ENCODE data around the gene CDK4.

- TF ChIP-seq ELF1 (CRISPR knock-in tag; IDR thresholded peaks at IDR 0.05) (no peak), MXI1 (IDR thresholded peaks at IDR 0.05; ENCODE audit: borderline replicate concordance, low read depth, low read length) (no peak), ZNF589 (CRISPR knock-in tag; conservative IDR thresholded peaks at IDR 0.05) (no peak), SETDB1 (CRISPR knock-in tag; IDR thresholded peaks at IDR 0.05; ENCODE audit: borderline replicate concordance) (no peak), ZFX (CRISPR knock-in tag; IDR thresholded peaks at IDR 0.05; ENCODE audit: low read depth) (no peak), EP300 (IDR thresholded peaks at IDR 0.05; ENCODE audit: low read depth in 2 of 2, low read length in 2 of 2) (no peak), EP300 (CRISPR knock-in tag; IDR thresholded peaks at IDR 0.05; ENCODE audit: borderline replicate concordance) (no peak), ZNF510 (CRISPR knock-in tag; IDR thresholded peaks at IDR 0.05; ENCODE audit: low read depth) (no peak), POLR2A (IDR thresholded peaks at IDR 0.05; ENCODE audit: insufficient read depth in 1 of 2, low read depth in 2 of 2, low read length in 2 of 2) (no peak)
- TF ChIP-seq, protein P1, sequence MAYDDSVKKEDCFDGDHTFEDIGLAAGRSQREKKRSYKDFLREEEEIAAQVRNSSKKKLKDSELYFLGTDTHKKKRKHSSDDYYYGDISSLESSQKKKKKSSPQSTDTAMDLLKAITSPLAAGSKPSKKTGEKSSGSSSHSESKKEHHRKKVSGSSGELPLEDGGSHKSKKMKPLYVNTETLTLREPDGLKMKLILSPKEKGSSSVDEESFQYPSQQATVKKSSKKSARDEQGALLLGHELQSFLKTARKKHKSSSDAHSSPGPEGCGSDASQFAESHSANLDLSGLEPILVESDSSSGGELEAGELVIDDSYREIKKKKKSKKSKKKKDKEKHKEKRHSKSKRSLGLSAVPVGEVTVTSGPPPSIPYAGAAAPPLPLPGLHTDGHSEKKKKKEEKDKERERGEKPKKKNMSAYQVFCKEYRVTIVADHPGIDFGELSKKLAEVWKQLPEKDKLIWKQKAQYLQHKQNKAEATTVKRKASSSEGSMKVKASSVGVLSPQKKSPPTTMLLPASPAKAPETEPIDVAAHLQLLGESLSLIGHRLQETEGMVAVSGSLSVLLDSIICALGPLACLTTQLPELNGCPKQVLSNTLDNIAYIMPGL (CRISPR knock-in tag; IDR thresholded peaks at IDR 0.05; ENCODE audit: borderline replicate concordance in 1 of 2, low read depth in 1 of 2), result no peak
Measured at GRCh38 chr12:57716305-57716704, 35.8 kb downstream of the CDK4 start.
